SK-N-SH (cell line): Measurements from ENCODE around the gene LLGL2.

Source experiments
- JUND ChIP-seq: IDR thresholded peaks from 2 replicates; pipeline ENCODE4 v1.4.0; 2012
- POLR2AphosphoS5 ChIP-seq: IDR thresholded peaks from 2 replicates; pipeline ENCODE4 v1.6.1; 2012; ENCODE audit warnings: low read depth, low read length
- USF2 ChIP-seq: fragments of 150-350 bp; IDR thresholded peaks from 2 replicates; pipeline ENCODE4 v1.6.1; 2017; ENCODE audit warnings: antibody characterized with exemption, low read length, low read depth, borderline replicate concordance
- YY1 ChIP-seq: IDR thresholded peaks from 2 replicates; pipeline ENCODE4 v1.4.0; 2012; ENCODE audit warnings: low read depth, mild to moderate bottlenecking
- TF ChIP-seq, protein P1 (sequence below): fragments of 200-600 bp; sonication (generic); IDR thresholded peaks from 2 replicates; pipeline ENCODE4 v1.6.1; 2017; ENCODE audit warnings: antibody characterized with exemption, mild to moderate bottlenecking, moderate library complexity

GRCh38 chr17:75506134-75506533 lies 19.4 kb upstream of the LLGL2 start:
- no peak for TF ChIP-seq POLR2AphosphoS5
- TF ChIP-seq, protein P1, sequence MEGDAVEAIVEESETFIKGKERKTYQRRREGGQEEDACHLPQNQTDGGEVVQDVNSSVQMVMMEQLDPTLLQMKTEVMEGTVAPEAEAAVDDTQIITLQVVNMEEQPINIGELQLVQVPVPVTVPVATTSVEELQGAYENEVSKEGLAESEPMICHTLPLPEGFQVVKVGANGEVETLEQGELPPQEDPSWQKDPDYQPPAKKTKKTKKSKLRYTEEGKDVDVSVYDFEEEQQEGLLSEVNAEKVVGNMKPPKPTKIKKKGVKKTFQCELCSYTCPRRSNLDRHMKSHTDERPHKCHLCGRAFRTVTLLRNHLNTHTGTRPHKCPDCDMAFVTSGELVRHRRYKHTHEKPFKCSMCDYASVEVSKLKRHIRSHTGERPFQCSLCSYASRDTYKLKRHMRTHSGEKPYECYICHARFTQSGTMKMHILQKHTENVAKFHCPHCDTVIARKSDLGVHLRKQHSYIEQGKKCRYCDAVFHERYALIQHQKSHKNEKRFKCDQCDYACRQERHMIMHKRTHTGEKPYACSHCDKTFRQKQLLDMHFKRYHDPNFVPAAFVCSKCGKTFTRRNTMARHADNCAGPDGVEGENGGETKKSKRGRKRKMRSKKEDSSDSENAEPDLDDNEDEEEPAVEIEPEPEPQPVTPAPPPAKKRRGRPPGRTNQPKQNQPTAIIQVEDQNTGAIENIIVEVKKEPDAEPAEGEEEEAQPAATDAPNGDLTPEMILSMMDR, result no peak
- no peak for TF ChIP-seq USF2
- TF ChIP-seq YY1, result no peak
- TF ChIP-seq JUND, result no peak
